K562 (cell line): ENCODE results near the gene TMED10. TPM values are rescaled to one million over a fixed set of nuclear protein-coding genes. Genes with fewer than 3 reads are reported as not detected.

Source experiments
- ATAC-seq: fragments of 200-7000 bp; cut with Tn5 transposase; 3 replicates; pipeline ENCODE4 v1.9.1; 2020; ENCODE audit warnings: moderate library complexity
- BruUV-seq: library from RNA; stranded (reverse); fragments of 400-500 nt; replicated peaks from 2 replicates; lab custom pipeline; 2021; lab: Mats Ljungman, UMichigan
- CTCF ChIA-PET: fragments of 300-600 bp; formaldehyde crosslinking; extraction: SDS; loops from one replicate; lab custom pipeline; 2021; ENCODE audit warnings: low intra/inter-chr PET ratio; lab: Yijun Ruan, JAX
- POLR2A ChIA-PET: fragments of 300-600, 350-650 bp; sonication (Branson Sonifier 250); formaldehyde crosslinking; extraction: SDS; loops from one replicate; lab custom pipeline; 2021; ENCODE audit warnings: antibody characterized with exemption, inconsistent platforms; lab: Yijun Ruan, JAX
- DNase-seq, 4 experiments: peaks; one replicate each; pipeline versions ENCODE4 v3.0.0 to v3.0.0-alpha.2; 2011 to 2018; ENCODE audit warnings: low spot score in 3 of 4, mixed read lengths in 3 of 4; ENCODE audit errors: extremely low read depth in 1 of 4
- FAIRE-seq: peaks from 2 replicates; lab custom pipeline; 2011; peaks lifted over from hg19 to GRCh38; lab: Jason Lieb, UNC
- H2AFZ ChIP-seq: 2 replicates; pipeline ENCODE4 v1.6.0; 2011; ENCODE audit warnings: low read depth, low read length, control low read depth, inconsistent platforms
- H3K27ac ChIP-seq: fragments of 200-600 bp; 3 replicates; pipeline ENCODE4 v1.8.0; 2011; ENCODE audit warnings: low read depth, mild to moderate bottlenecking, control low read depth, inconsistent platforms, low read length, moderate library complexity, mixed read lengths; ENCODE audit errors: extremely low read depth
- H3K27me3 ChIP-seq, 2 experiments: fragments of 300-600 bp in 1 of 2; 2 replicates in 1 of 2; 3 replicates in 1 of 2; pipeline versions ENCODE4 v1.6.0 to v1.8.0; 2011; ENCODE audit warnings: inconsistent platforms in 2 of 2, low read length in 2 of 2, mild to moderate bottlenecking in 1 of 2, mixed read lengths in 1 of 2, moderate library complexity in 1 of 2; ENCODE audit not compliant: control insufficient read depth in 2 of 2, insufficient read depth in 2 of 2
- H3K36me3 ChIP-seq: fragments of 300-600 bp; 3 replicates; pipeline ENCODE4 v1.8.0; 2011; ENCODE audit warnings: mild to moderate bottlenecking, low read length, inconsistent platforms; ENCODE audit not compliant: control insufficient read depth, insufficient read depth
- H3K4me1 ChIP-seq, 2 experiments: fragments of 200-600 bp in 1 of 2; replicated peaks in 1 of 2; 2 replicates in 1 of 2; 3 replicates in 1 of 2; pipeline versions ENCODE4 v1.5.1 to v1.8.0; 2011; ENCODE audit warnings: inconsistent platforms in 2 of 2, low read length in 2 of 2, mild to moderate bottlenecking in 1 of 2, mixed read lengths in 1 of 2, moderate library complexity in 1 of 2; ENCODE audit not compliant: control insufficient read depth in 2 of 2, insufficient read depth in 2 of 2
- H3K4me2 ChIP-seq: 2 replicates; pipeline ENCODE4 v1.6.1; 2011; ENCODE audit warnings: low read length, control low read depth, inconsistent platforms, mixed read lengths; ENCODE audit not compliant: insufficient read depth
- H3K4me3 ChIP-seq: fragments of 200-600 bp; sonication (generic), shearing (Covaris generic); 2 replicates; pipeline ENCODE4 v1.5.1; 2016; ENCODE audit warnings: control low read depth, inconsistent platforms
- H3K79me2 ChIP-seq: fragments of 200-600 bp; 3 replicates; pipeline ENCODE4 v1.8.0; 2011; ENCODE audit warnings: low read length, inconsistent platforms; ENCODE audit not compliant: control insufficient read depth, insufficient read depth
- H3K9ac ChIP-seq, 2 experiments: 2 replicates each; pipeline versions ENCODE4 v1.6.0 to v1.6.1; 2011; ENCODE audit warnings: low read depth in 2 of 2, low read length in 2 of 2, control low read depth in 1 of 2, inconsistent platforms in 1 of 2, mild to moderate bottlenecking in 1 of 2, mixed read lengths in 1 of 2; ENCODE audit not compliant: insufficient read depth in 1 of 2
- H3K9me1 ChIP-seq: one replicate; pipeline ENCODE4 v1.6.0; 2011; ENCODE audit warnings: inconsistent platforms, mild to moderate bottlenecking, low read length, moderate library complexity; ENCODE audit not compliant: control insufficient read depth, insufficient read depth
- H3K9me3 ChIP-seq: replicated peaks from 2 replicates; pipeline ENCODE4 v1.5.1; 2011; ENCODE audit warnings: low read depth, low read length, inconsistent platforms; ENCODE audit not compliant: control insufficient read depth, insufficient read depth
- H4K20me1 ChIP-seq: replicated peaks from 2 replicates; pipeline ENCODE4 v1.6.1; 2011; ENCODE audit warnings: low read length, inconsistent platforms, mixed read lengths; ENCODE audit not compliant: control insufficient read depth, insufficient read depth
- ATF1 ChIP-seq, 2 experiments: fragments of 450-650 bp in 1 of 2; IDR thresholded peaks; 2 replicates each; pipeline ENCODE4 v1.6.1; 2016; ENCODE audit warnings: missing compliant biosample characterization in 1 of 2, missing genetic modification characterization in 1 of 2
- WGBS: fragments of 100-300 bp; shearing (Covaris generic); methylation state at CpG from one replicate; pipeline ENCODE4 v1.1.6; 2016; ENCODE audit warnings: low coverage, mixed read lengths; ENCODE audit not compliant: insufficient coverage; ENCODE audit errors: missing lambda C conversion rate; 5-methylcytosine and 5-hydroxymethylcytosine counted together
- in situ Hi-C: fragments of 300-500 bp; cut with MboI; formaldehyde crosslinking; loops from 4 replicates; pipeline ENCODE4 v1.15.0; 2018; ENCODE audit warnings: inconsistent platforms, mixed read lengths
- intact Hi-C: fragments of 100-400 bp; cut with micrococcal nuclease; formaldehyde crosslinking; loops from 2 replicates; pipeline ENCODE4 v1.14.2; 2022
- polyA plus RNA-seq, 8 experiments: library from polyadenylated mRNA; depleted of rRNA in 4 of 8; stranded (reverse) in 5 of 8; unstranded in 3 of 8; fragments of >200 nt; fragmentation: Nextera tagmentation in 2 of 8; fragmentation: Illumina TruSeq in 1 of 8; extraction: Ambion mirVana in 2 of 8; extraction: Trizol in 1 of 8; gene quantifications; 2 replicates each; pipeline versions ENCODE4 v1.2.1 to v1.2.3, GENCODE V29; 2011 to 2014; ENCODE audit warnings: inconsistent platforms in 1 of 8, missing spikeins in 1 of 8
- total RNA-seq, 7 experiments: library from RNA; depleted of rRNA in 6 of 7; stranded (reverse); fragments of >200 nt in 6 of 7; fragmentation: Illumina TruSeq in 2 of 7; extraction: Trizol in 2 of 7; gene quantifications; 2 replicates each; pipeline versions ENCODE4 v1.2.1 to v1.2.3, GENCODE V29; 2011 to 2021; ENCODE audit warnings: low replicate concordance in 1 of 7
- TF ChIP-seq, protein P1 (sequence below), 2 experiments: fragments of 450-650 bp in 1 of 2; IDR thresholded peaks; 2 replicates each; pipeline ENCODE4 v1.6.1; 2011 to 2017; ENCODE audit warnings: low read depth in 2 of 2, antibody characterized with exemption in 1 of 2, borderline replicate concordance in 1 of 2, low read length in 1 of 2, mild to moderate bottlenecking in 1 of 2, mixed read lengths in 1 of 2; ENCODE audit not compliant: control insufficient read depth in 1 of 2
- TF ChIP-seq, protein P2 (sequence below): conservative IDR thresholded peaks from 2 replicates; pipeline ENCODE4 v1.6.1; 2011; ENCODE audit warnings: low read depth, mild to moderate bottlenecking, low read length; ENCODE audit not compliant: control insufficient read depth

TMED10 gene
- total and polyA plus RNA-seq, 9 of the 15 experiments (the other 6 are each of a cell fraction or from before 2014, with no cell fraction given): 62.2 to 233 (median 124) TPM

- POLR2A ChIA-PET: no interaction called here
- Histone ChIP-seq H4K20me1 (no peaks in the 10 kb centered on the region), H3K9me3 (no peaks in the 10 kb centered on the region), H3K36me3 (peaks cover 24% of the 10 kb centered on the region; the same call in 2 of the 3 replicates), H3K4me1 (no peaks in the 10 kb centered on the region), H3K27ac (no peak overlapping the region), H3K27me3 (no peaks in the 10 kb centered on the region), H3K9ac (no peak overlapping the region), H3K4me2 (no peak overlapping the region), H3K4me3 (no peak overlapping the region), H3K79me2 (peaks cover 11% of the 10 kb centered on the region; the same call in 2 of the 3 replicates), H2AFZ (no peak overlapping the region), H3K9me1 (no peaks in the 10 kb centered on the region)
- DNase-seq: no peak
- 85% methylated on average over 2 of the region's 2 CpGs for WGBS
- BruUV-seq: no TSS peak
- CTCF ChIA-PET: no interaction called here
- intact Hi-C loops (no loop called here), in situ Hi-C loops (loop anchor here (10.0 to 25.0 kb wide), 2 partner anchors 344 to 521 kb away; partner anchors contain the start of genes ERG28 and TTLL5)
- no peak for ATAC-seq
- TF ChIP-seq, protein P1, sequence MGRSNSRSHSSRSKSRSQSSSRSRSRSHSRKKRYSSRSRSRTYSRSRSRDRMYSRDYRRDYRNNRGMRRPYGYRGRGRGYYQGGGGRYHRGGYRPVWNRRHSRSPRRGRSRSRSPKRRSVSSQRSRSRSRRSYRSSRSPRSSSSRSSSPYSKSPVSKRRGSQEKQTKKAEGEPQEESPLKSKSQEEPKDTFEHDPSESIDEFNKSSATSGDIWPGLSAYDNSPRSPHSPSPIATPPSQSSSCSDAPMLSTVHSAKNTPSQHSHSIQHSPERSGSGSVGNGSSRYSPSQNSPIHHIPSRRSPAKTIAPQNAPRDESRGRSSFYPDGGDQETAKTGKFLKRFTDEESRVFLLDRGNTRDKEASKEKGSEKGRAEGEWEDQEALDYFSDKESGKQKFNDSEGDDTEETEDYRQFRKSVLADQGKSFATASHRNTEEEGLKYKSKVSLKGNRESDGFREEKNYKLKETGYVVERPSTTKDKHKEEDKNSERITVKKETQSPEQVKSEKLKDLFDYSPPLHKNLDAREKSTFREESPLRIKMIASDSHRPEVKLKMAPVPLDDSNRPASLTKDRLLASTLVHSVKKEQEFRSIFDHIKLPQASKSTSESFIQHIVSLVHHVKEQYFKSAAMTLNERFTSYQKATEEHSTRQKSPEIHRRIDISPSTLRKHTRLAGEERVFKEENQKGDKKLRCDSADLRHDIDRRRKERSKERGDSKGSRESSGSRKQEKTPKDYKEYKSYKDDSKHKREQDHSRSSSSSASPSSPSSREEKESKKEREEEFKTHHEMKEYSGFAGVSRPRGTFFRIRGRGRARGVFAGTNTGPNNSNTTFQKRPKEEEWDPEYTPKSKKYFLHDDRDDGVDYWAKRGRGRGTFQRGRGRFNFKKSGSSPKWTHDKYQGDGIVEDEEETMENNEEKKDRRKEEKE (IDR thresholded peaks at IDR 0.05; ENCODE audit: borderline replicate concordance in 1 of 2, control insufficient read depth in 1 of 2, low read depth in 2 of 2, low read length in 1 of 2): no peak
- no peak for TF ChIP-seq ATF1 (CRISPR knock-in tag; IDR thresholded peaks at IDR 0.05)
- TF ChIP-seq ATF1 (tag; IDR thresholded peaks at IDR 0.05): no peak
- TF ChIP-seq, protein P2, sequence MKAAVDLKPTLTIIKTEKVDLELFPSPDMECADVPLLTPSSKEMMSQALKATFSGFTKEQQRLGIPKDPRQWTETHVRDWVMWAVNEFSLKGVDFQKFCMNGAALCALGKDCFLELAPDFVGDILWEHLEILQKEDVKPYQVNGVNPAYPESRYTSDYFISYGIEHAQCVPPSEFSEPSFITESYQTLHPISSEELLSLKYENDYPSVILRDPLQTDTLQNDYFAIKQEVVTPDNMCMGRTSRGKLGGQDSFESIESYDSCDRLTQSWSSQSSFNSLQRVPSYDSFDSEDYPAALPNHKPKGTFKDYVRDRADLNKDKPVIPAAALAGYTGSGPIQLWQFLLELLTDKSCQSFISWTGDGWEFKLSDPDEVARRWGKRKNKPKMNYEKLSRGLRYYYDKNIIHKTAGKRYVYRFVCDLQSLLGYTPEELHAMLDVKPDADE: no peak
- no peak for FAIRE-seq
Measured at GRCh38 chr14:75141062-75141461, 35.4 kb downstream of the TMED10 start.
